RWPE2 (cell line): ENCODE results near the gene UEVLD.
A peak's percentile ranks its signal among the peaks of the same experiment; 100 is the strongest.

Source experiments
- ATAC-seq: fragments of 200-7000 bp; cut with Tn5 transposase; 3 replicates; pipeline ENCODE4 v1.9.1; 2021; ENCODE audit warnings: low read depth
- DNase-seq: peaks from one replicate; pipeline ENCODE4 v3.0.0-alpha.2; 2020; ENCODE audit warnings: low spot score
- H3K27ac ChIP-seq: fragments of 450-650 bp; 2 replicates; pipeline ENCODE4 v1.5.1; 2017; ENCODE audit warnings: mild to moderate bottlenecking; ENCODE audit not compliant: poor library complexity, severe bottlenecking
- H3K27me3 ChIP-seq: fragments of 250-450 bp; sonication (Bioruptor Pico); 2 replicates; pipeline ENCODE4 v1.5.1; 2021; ENCODE audit warnings: mild to moderate bottlenecking, moderate library complexity; ENCODE audit not compliant: insufficient read depth, poor library complexity, severe bottlenecking
- H3K36me3 ChIP-seq: fragments of 250-450 bp; sonication (Bioruptor Pico); 2 replicates; pipeline ENCODE4 v1.5.1; 2020; ENCODE audit warnings: low read depth, mild to moderate bottlenecking, moderate library complexity
- H3K4me1 ChIP-seq: fragments of 250-450 bp; sonication (Bioruptor Pico); 2 replicates; pipeline ENCODE4 v1.5.1; 2021; ENCODE audit warnings: mild to moderate bottlenecking, moderate library complexity; ENCODE audit not compliant: insufficient read depth, poor library complexity, severe bottlenecking
- H3K4me3 ChIP-seq: fragments of 250-450 bp; sonication (Bioruptor Pico); 2 replicates; pipeline ENCODE4 v1.5.1; 2021; ENCODE audit warnings: mild to moderate bottlenecking, moderate library complexity; ENCODE audit not compliant: severe bottlenecking
- H3K9me3 ChIP-seq: fragments of 250-450 bp; sonication (Bioruptor Pico); 2 replicates; pipeline ENCODE4 v1.5.1; 2021; ENCODE audit warnings: mild to moderate bottlenecking, moderate library complexity; ENCODE audit not compliant: severe bottlenecking
- CTCF ChIP-seq: fragments of 450-650 bp; IDR thresholded peaks from one replicate; pipeline ENCODE4 v1.5.1; 2017; ENCODE audit warnings: mild to moderate bottlenecking, moderate library complexity; ENCODE audit not compliant: poor library complexity, severe bottlenecking

The UEVLD gene

GRCh38 chr11:18632841-18633240 is 44.3 kb upstream of the UEVLD start:
- no peak overlapping the region for H3K27ac ChIP-seq

GRCh38 chr11:18624161-18624560 is 35.6 kb upstream of the UEVLD start:
- no peak overlapping the region for H3K4me3 ChIP-seq
- no peak overlapping the region for H3K27ac ChIP-seq
- H3K9me3 ChIP-seq = no peaks in the 10 kb centered on the region
- H3K36me3 ChIP-seq = no peaks in the 10 kb centered on the region; the same call in 1 of the 2 replicates
- TF ChIP-seq CTCF = no peak
- DNase-seq = no peak
- ATAC-seq = no peak
- H3K4me1 ChIP-seq = no peaks in the 10 kb centered on the region
- H3K27me3 ChIP-seq = no peaks in the 10 kb centered on the region

More at GRCh38 chr11:18632841-18633240, 44.3 kb upstream of the UEVLD start:
- DNase-seq (no peak), ATAC-seq (no peak)
- H3K27me3 ChIP-seq = no peaks in the 10 kb centered on the region
- H3K36me3 ChIP-seq = no peaks in the 10 kb centered on the region; the same call in 1 of the 2 replicates
- no peaks in the 10 kb centered on the region for H3K9me3 ChIP-seq
- H3K4me1 ChIP-seq = peaks cover 11% of the 10 kb centered on the region
- no peak for TF ChIP-seq CTCF
- peak overlapping the region; percentile 71 for H3K4me3 ChIP-seq

- no peaks in the 10 kb centered on the region; the same call in 1 of the 2 replicates for H3K36me3 ChIP-seq
- TF ChIP-seq CTCF = no peak
- H3K9me3 ChIP-seq = no peaks in the 10 kb centered on the region
- H3K4me1 ChIP-seq = peaks cover under 1% of the 10 kb centered on the region
- ATAC-seq = no peak
- no peaks in the 10 kb centered on the region for H3K27me3 ChIP-seq
- no peak for DNase-seq
- H3K4me3 ChIP-seq = no peak overlapping the region
- H3K27ac ChIP-seq = no peak overlapping the region
Observed at GRCh38 chr11:18623707-18624106, 35.2 kb upstream of the UEVLD start.

GRCh38 chr11:18618342-18619025 is 29.9 kb upstream of the UEVLD start:
- no peaks in the 10 kb centered on the region for H3K27me3 ChIP-seq
- H3K27ac ChIP-seq = no peak overlapping the region
- no peak overlapping the region for H3K4me3 ChIP-seq
- H3K9me3 ChIP-seq = no peaks in the 10 kb centered on the region
- ATAC-seq = no peak
- peaks cover 26% of the 10 kb centered on the region for H3K36me3 ChIP-seq
- no peak for DNase-seq
- TF ChIP-seq CTCF = no peak
- peaks cover 7% of the 10 kb centered on the region for H3K4me1 ChIP-seq

- no peak for TF ChIP-seq CTCF
- ATAC-seq = no peak
Observed at GRCh38 chr11:18617688-18618341, 29.3 kb upstream of the UEVLD start.

More at GRCh38 chr11:18617688-18618341, 29.3 kb upstream of the UEVLD start:
- H3K27me3 ChIP-seq = no peaks in the 10 kb centered on the region
- peaks cover 7% of the 10 kb centered on the region for H3K4me1 ChIP-seq
- no peaks in the 10 kb centered on the region for H3K9me3 ChIP-seq
- no peak for DNase-seq
- no peak overlapping the region for H3K4me3 ChIP-seq
- H3K36me3 ChIP-seq = peaks cover 26% of the 10 kb centered on the region
- H3K27ac ChIP-seq = no peak overlapping the region
